Measurements from ENCODE around the gene EXOC2. TPM values are rescaled to one million over a fixed set of nuclear protein-coding genes. Genes with fewer than 3 reads are reported as not detected.

Gene EXOC2
- total RNA-seq, 1 experiment from 2014 or later, result 45.7 TPM

DNA sequence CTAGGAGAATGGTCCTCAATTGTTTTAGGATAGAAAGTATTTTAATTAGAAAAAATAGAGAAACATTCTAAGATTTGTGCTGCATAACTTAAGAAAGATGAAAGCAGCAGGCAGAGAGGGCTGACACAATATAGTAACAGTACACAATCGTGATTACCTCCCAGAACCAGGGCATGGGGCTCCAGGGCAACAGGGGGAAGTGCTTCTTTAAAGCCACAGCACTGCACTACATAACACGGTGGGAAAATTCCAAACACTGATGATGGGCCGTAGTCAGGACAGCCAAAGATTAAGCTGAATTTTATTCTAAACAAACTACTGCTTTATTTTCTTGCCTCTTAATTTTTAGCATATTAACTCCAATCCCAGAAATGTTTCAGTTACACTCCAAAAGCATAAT lies 14.4 kb downstream of the EXOC2 start:
- ChIA-PET CTCF (interaction anchor here (0.8 to 1.5 kb wide), 2 partner anchors 53 to 61 kb away, joined by 3 read pairs; no protein-coding TSS in a partner anchor), POLR2A (no interaction called here)
- DNase-seq (ENCODE audit: low spot score), result no peak
- H3K4me1 Mint-ChIP-seq, result peaks cover 67% of the 10 kb centered on the region
- H3K27ac Mint-ChIP-seq, result no peak overlapping the region
- TF ChIP-seq, protein P1, sequence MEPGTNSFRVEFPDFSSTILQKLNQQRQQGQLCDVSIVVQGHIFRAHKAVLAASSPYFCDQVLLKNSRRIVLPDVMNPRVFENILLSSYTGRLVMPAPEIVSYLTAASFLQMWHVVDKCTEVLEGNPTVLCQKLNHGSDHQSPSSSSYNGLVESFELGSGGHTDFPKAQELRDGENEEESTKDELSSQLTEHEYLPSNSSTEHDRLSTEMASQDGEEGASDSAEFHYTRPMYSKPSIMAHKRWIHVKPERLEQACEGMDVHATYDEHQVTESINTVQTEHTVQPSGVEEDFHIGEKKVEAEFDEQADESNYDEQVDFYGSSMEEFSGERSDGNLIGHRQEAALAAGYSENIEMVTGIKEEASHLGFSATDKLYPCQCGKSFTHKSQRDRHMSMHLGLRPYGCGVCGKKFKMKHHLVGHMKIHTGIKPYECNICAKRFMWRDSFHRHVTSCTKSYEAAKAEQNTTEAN (CRISPR knock-in tag; IDR thresholded peaks at IDR 0.05), result no peak
- H3K27me3 Mint-ChIP-seq (ENCODE audit: low read depth), result no peaks in the 10 kb centered on the region
- H3K9me3 Mint-ChIP-seq, result no peaks in the 10 kb centered on the region
- peaks cover 5% of the 10 kb centered on the region; the same call in 1 of the 2 replicates for H3K36me3 Mint-ChIP-seq
- H3K4me3 Mint-ChIP-seq, result no peak overlapping the region
- peak; percentile 21 for ATAC-seq

DNA sequence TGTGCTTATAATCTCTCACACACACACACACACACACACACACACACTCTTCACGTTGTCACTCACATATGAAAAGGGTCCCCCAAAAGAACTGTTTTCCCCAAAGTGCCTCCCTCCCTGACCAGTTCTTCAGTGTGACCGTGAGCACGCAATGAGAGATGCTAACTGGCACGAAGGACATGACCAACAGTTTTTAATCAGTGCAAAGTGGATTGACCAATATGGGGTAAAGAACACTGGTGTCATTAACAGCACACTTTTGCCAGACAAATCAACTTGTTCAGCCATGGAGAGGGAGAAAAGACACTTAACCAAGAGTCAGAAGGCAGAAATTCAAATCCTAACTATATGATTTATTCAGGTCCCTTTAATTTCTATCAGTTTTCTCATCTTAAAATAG lies 15.0 kb downstream of the EXOC2 start:
- peaks cover 61% of the 10 kb centered on the region for H3K4me1 Mint-ChIP-seq
- TF ChIP-seq NFYB (CRISPR knock-in tag; conservative IDR thresholded peaks at IDR 0.05; ENCODE audit: low read depth), result no peak
- TF ChIP-seq, protein P2, sequence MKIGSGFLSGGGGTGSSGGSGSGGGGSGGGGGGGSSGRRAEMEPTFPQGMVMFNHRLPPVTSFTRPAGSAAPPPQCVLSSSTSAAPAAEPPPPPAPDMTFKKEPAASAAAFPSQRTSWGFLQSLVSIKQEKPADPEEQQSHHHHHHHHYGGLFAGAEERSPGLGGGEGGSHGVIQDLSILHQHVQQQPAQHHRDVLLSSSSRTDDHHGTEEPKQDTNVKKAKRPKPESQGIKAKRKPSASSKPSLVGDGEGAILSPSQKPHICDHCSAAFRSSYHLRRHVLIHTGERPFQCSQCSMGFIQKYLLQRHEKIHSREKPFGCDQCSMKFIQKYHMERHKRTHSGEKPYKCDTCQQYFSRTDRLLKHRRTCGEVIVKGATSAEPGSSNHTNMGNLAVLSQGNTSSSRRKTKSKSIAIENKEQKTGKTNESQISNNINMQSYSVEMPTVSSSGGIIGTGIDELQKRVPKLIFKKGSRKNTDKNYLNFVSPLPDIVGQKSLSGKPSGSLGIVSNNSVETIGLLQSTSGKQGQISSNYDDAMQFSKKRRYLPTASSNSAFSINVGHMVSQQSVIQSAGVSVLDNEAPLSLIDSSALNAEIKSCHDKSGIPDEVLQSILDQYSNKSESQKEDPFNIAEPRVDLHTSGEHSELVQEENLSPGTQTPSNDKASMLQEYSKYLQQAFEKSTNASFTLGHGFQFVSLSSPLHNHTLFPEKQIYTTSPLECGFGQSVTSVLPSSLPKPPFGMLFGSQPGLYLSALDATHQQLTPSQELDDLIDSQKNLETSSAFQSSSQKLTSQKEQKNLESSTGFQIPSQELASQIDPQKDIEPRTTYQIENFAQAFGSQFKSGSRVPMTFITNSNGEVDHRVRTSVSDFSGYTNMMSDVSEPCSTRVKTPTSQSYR (CRISPR knock-in tag; IDR thresholded peaks at IDR 0.05), result no peak
- no peak for TF ChIP-seq JUN (CRISPR knock-in tag; IDR thresholded peaks at IDR 0.05)
- TF ChIP-seq, protein P3, sequence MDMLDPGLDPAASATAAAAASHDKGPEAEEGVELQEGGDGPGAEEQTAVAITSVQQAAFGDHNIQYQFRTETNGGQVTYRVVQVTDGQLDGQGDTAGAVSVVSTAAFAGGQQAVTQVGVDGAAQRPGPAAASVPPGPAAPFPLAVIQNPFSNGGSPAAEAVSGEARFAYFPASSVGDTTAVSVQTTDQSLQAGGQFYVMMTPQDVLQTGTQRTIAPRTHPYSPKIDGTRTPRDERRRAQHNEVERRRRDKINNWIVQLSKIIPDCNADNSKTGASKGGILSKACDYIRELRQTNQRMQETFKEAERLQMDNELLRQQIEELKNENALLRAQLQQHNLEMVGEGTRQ (CRISPR knock-in tag; IDR thresholded peaks at IDR 0.05), result no peak
- TF ChIP-seq, protein P4, sequence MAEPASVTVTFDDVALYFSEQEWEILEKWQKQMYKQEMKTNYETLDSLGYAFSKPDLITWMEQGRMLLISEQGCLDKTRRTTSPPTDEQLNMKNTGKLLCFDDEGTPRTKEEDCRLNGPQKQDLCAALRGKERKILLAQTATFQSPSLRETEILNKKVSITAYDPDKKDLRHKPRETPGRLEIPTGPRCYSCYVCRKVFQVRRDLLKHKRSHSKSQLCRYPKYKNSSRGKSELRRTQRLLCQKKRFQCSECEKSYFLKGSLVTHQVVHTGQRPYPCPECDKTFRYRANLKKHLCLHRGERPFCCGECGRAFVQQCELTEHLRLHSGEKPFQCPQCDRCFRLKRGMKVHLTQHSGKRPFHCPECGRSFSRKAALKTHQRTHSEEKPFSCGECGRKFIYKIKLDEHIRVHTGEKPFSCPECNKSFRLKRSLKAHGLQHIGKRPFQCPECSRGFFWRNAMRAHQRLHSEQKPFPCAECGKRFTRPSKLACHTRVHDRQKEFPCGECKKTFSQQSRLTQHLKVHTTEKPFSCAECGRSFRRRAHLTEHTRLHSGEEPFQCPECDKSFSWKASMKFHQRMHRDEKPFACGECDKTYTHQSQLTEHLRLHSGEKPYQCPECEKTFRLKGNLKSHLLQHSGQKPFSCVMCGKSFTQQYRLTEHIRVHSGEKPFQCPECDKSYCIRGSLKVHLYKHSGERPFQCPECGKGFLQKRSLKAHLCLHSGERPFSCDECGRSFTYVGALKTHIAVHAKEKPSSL (CRISPR knock-in tag; conservative IDR thresholded peaks at IDR 0.05), result no peak
- no peak for TF ChIP-seq NFE2L1 (CRISPR knock-in tag; IDR thresholded peaks at IDR 0.05)
- TF ChIP-seq, protein P5, sequence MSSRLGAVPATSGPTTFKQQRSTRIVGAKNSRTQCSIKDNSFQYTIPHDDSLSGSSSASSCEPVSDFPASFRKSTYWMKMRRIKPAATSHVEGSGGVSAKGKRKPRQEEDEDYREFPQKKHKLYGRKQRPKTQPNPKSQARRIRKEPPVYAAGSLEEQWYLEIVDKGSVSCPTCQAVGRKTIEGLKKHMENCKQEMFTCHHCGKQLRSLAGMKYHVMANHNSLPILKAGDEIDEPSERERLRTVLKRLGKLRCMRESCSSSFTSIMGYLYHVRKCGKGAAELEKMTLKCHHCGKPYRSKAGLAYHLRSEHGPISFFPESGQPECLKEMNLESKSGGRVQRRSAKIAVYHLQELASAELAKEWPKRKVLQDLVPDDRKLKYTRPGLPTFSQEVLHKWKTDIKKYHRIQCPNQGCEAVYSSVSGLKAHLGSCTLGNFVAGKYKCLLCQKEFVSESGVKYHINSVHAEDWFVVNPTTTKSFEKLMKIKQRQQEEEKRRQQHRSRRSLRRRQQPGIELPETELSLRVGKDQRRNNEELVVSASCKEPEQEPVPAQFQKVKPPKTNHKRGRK (CRISPR knock-in tag; IDR thresholded peaks at IDR 0.05; ENCODE audit: borderline replicate concordance), result no peak
- TF ChIP-seq, protein P6, sequence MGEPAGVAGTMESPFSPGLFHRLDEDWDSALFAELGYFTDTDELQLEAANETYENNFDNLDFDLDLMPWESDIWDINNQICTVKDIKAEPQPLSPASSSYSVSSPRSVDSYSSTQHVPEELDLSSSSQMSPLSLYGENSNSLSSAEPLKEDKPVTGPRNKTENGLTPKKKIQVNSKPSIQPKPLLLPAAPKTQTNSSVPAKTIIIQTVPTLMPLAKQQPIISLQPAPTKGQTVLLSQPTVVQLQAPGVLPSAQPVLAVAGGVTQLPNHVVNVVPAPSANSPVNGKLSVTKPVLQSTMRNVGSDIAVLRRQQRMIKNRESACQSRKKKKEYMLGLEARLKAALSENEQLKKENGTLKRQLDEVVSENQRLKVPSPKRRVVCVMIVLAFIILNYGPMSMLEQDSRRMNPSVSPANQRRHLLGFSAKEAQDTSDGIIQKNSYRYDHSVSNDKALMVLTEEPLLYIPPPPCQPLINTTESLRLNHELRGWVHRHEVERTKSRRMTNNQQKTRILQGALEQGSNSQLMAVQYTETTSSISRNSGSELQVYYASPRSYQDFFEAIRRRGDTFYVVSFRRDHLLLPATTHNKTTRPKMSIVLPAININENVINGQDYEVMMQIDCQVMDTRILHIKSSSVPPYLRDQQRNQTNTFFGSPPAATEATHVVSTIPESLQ (CRISPR knock-in tag; IDR thresholded peaks at IDR 0.05), result no peak
- no peaks in the 10 kb centered on the region for H3K9me3 Mint-ChIP-seq
- no peak overlapping the region for H3K4me3 Mint-ChIP-seq
- H3K27ac Mint-ChIP-seq, result peak overlapping the region; percentile 74
- peaks cover 5% of the 10 kb centered on the region; the same call in 1 of the 2 replicates for H3K36me3 Mint-ChIP-seq
- no peaks in the 10 kb centered on the region for H3K27me3 Mint-ChIP-seq (ENCODE audit: low read depth)
- ChIA-PET CTCF (no interaction called here), POLR2A (no interaction called here)
- DNase-seq (ENCODE audit: low spot score) (no peak), ATAC-seq (no peak)

DNA sequence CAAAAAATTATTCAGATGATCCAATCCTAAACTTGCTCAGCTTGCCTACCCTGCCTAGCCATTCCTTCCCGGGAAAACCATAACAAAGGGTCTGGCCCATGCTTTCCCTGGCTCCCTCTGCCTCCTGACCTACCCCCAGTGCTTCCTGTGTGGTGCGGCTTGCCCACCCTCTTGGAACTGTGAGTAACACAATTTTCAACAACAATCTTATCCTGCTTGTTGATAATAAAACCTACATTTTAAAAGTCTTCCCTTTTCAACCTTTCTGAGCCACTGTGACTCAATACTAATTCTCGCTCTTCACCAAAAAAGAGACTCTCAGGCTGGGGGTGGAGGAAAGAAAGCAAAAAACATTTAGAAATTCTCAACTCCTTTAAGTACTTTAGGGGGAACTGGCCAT lies 18.0 kb downstream of the EXOC2 start:
- no peaks in the 10 kb centered on the region for H3K27me3 Mint-ChIP-seq (ENCODE audit: low read depth)
- ATAC-seq (peak; percentile 94), DNase-seq (ENCODE audit: low spot score) (no peak)
- ChIA-PET CTCF (interaction anchor here (1.1 kb wide), 1 partner anchor 8 kb away, joined by 3 read pairs; no protein-coding TSS in a partner anchor), POLR2A (no interaction called here)
- H3K36me3 Mint-ChIP-seq, result peaks cover 15% of the 10 kb centered on the region
- peaks cover 34% of the 10 kb centered on the region for H3K4me1 Mint-ChIP-seq
- no peak overlapping the region for H3K4me3 Mint-ChIP-seq
- H3K27ac Mint-ChIP-seq, result peak overlapping the region; percentile 73
- H3K9me3 Mint-ChIP-seq, result peaks cover 9% of the 10 kb centered on the region
- TF ChIP-seq, protein P7, sequence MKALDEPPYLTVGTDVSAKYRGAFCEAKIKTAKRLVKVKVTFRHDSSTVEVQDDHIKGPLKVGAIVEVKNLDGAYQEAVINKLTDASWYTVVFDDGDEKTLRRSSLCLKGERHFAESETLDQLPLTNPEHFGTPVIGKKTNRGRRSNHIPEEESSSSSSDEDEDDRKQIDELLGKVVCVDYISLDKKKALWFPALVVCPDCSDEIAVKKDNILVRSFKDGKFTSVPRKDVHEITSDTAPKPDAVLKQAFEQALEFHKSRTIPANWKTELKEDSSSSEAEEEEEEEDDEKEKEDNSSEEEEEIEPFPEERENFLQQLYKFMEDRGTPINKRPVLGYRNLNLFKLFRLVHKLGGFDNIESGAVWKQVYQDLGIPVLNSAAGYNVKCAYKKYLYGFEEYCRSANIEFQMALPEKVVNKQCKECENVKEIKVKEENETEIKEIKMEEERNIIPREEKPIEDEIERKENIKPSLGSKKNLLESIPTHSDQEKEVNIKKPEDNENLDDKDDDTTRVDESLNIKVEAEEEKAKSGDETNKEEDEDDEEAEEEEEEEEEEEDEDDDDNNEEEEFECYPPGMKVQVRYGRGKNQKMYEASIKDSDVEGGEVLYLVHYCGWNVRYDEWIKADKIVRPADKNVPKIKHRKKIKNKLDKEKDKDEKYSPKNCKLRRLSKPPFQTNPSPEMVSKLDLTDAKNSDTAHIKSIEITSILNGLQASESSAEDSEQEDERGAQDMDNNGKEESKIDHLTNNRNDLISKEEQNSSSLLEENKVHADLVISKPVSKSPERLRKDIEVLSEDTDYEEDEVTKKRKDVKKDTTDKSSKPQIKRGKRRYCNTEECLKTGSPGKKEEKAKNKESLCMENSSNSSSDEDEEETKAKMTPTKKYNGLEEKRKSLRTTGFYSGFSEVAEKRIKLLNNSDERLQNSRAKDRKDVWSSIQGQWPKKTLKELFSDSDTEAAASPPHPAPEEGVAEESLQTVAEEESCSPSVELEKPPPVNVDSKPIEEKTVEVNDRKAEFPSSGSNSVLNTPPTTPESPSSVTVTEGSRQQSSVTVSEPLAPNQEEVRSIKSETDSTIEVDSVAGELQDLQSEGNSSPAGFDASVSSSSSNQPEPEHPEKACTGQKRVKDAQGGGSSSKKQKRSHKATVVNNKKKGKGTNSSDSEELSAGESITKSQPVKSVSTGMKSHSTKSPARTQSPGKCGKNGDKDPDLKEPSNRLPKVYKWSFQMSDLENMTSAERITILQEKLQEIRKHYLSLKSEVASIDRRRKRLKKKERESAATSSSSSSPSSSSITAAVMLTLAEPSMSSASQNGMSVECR (CRISPR knock-in tag; IDR thresholded peaks at IDR 0.05; ENCODE audit: borderline replicate concordance), result no peak
- TF ChIP-seq, protein P3 (CRISPR knock-in tag; IDR thresholded peaks at IDR 0.05), result no peak
- no peak for TF ChIP-seq ZNF121 (CRISPR knock-in tag; IDR thresholded peaks at IDR 0.05)

Measured in WTC11 (cell line).